Immature natural killer cell (primary cell): ENCODE results near the gene AK2. TPM values are rescaled to one million over a fixed set of nuclear protein-coding genes. Genes with fewer than 3 reads are reported as not detected.
A peak's percentile ranks its signal among the peaks of the same experiment; 100 is the strongest.
"Not testable (repeated sequence)": the region's sequence is repeated elsewhere in the genome, so short reads cannot be mapped to it uniquely, and the experiment has no call there.

ENCODE experiments used
- DNase-seq, 3 donors: peaks; one replicate each; pipeline ENCODE4 v3.0.0; 2022; ENCODE audit warnings: mixed read lengths in 1 of 3
- H3K27ac Mint-ChIP-seq, 6 donors: one replicate each; pipeline ENCODE4 v1.8.0; 2020; ENCODE audit warnings: mixed read lengths in 6 of 6, mild to moderate bottlenecking in 5 of 6, inconsistent platforms in 4 of 6, moderate library complexity in 3 of 6
- H3K27me3 Mint-ChIP-seq, 3 donors: one replicate each; pipeline ENCODE4 v1.8.0; 2020 to 2021; ENCODE audit warnings: low read depth in 3 of 3, mild to moderate bottlenecking in 3 of 3, mixed read lengths in 3 of 3, moderate library complexity in 3 of 3, inconsistent platforms in 1 of 3
- H3K36me3 Mint-ChIP-seq, 3 donors: one replicate each; pipeline ENCODE4 v1.8.0; 2020; ENCODE audit warnings: mixed read lengths in 3 of 3, inconsistent platforms in 2 of 3, mild to moderate bottlenecking in 2 of 3
- H3K4me1 Mint-ChIP-seq, 2 donors: one replicate each; pipeline ENCODE4 v1.8.0; 2020; ENCODE audit warnings: inconsistent platforms in 2 of 2, mild to moderate bottlenecking in 2 of 2, mixed read lengths in 2 of 2, moderate library complexity in 1 of 2
- H3K4me3 Mint-ChIP-seq, 5 donors: one replicate each; pipeline ENCODE4 v1.8.0; 2020; ENCODE audit warnings: mild to moderate bottlenecking in 5 of 5, mixed read lengths in 5 of 5, inconsistent platforms in 3 of 5, moderate library complexity in 3 of 5
- H3K9me3 Mint-ChIP-seq, 6 donors: one replicate each; pipeline ENCODE4 v1.8.0; 2020; ENCODE audit warnings: mild to moderate bottlenecking in 6 of 6, mixed read lengths in 6 of 6, inconsistent platforms in 4 of 6, moderate library complexity in 3 of 6
- polyA plus RNA-seq, 3 donors: library from polyadenylated mRNA; unstranded; fragments of 300-500 nt; fragmentation: Illumina TruSeq; gene quantifications; one replicate each; pipeline ENCODE4 v1.2.3, GENCODE V29; 2021

AK2 gene
- polyA plus RNA-seq, 3 donors from 2014 or later = 138 to 174 (median 143) TPM

DNA sequence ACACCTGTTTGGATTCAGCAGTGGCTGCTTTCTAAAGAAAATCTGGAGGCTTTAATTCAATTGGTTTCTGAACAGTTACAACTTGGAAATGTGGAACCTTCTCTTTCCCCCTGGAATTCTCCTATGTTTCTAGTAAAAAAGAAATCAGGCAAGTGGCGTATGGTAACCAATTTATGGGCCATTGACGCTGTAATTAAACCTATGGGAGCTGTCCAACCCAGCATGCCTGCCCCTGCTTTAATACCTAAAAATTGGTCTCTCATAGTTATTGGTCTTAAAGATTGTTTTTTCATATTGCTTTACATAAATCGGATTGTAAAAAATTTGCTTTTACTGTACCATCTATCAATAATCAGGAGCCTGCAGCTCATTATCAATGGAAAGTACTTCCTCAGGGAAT lies 29.8 kb upstream of the AK2 start:
- H3K27me3 Mint-ChIP-seq, H3K27ac Mint-ChIP-seq, H3K4me3 Mint-ChIP-seq, H3K4me1 Mint-ChIP-seq, DNase-seq: not testable (repeated sequence)
- peaks cover 21 to 62% (median 52%) of the 10 kb centered on the region in 6 donors for H3K9me3 Mint-ChIP-seq
- peaks cover 26 to 37% (median 31%) of the 10 kb centered on the region in 3 donors for H3K36me3 Mint-ChIP-seq

DNA sequence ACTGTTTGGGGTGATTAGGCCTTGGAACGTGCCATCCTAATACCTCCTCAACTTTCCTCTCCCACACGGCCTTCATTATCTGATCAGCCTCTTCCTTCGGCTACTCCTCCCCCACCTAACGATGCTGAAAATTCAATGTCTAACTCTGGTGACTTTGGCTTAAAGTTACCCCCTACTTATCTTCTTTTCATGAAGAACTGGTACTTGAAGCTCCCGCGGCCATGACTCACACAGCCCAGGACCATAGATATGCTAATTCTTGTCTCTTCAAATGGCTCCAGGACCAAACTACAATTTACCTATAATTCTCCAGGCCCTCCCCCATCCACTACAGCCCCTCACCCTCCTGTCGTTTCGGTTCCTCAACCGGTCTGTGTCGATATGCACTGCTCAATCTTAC lies 28.6 kb upstream of the AK2 start:
- H3K27me3 Mint-ChIP-seq = peaks cover 5 to 7% (median 6%) of the 10 kb centered on the region in 3 donors
- peaks cover 21 to 64% (median 53%) of the 10 kb centered on the region in 6 donors for H3K9me3 Mint-ChIP-seq
- peak overlapping the region in 1 of 5 donors; percentile 15 for H3K4me3 Mint-ChIP-seq
- H3K27ac Mint-ChIP-seq = no peak overlapping the region
- no peak for DNase-seq
- peaks cover 26 to 37% (median 31%) of the 10 kb centered on the region in 3 donors for H3K36me3 Mint-ChIP-seq
- H3K4me1 Mint-ChIP-seq = no peaks in the 10 kb centered on the region

DNA sequence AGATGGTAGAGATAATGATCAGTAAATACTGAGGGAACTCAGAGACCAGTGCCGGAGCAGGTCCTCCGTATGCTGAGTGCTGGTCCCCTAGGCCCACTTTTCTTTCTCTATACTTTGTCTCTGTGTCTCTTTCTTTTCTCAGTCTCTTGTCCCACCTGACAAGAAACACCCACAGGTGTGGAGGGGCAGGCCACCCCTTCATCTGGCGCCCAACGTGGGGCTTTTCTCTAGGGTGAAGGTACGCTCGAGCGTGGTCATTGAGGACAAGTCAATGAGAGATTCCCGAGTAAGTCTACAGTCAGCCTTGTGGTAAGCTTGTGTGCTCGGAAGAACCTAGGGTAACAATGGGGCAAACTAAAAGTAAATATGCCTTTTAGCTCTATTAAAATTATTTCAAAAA lies 27.6 kb upstream of the AK2 start:
- not testable (repeated sequence) for H3K27me3 Mint-ChIP-seq, H3K4me3 Mint-ChIP-seq, H3K4me1 Mint-ChIP-seq, H3K27ac Mint-ChIP-seq, DNase-seq
- Mint-ChIP-seq H3K36me3 (peaks cover 26 to 37% (median 31%) of the 10 kb centered on the region in 3 donors), H3K9me3 (peaks cover 21 to 64% (median 53%) of the 10 kb centered on the region in 6 donors)

DNA sequence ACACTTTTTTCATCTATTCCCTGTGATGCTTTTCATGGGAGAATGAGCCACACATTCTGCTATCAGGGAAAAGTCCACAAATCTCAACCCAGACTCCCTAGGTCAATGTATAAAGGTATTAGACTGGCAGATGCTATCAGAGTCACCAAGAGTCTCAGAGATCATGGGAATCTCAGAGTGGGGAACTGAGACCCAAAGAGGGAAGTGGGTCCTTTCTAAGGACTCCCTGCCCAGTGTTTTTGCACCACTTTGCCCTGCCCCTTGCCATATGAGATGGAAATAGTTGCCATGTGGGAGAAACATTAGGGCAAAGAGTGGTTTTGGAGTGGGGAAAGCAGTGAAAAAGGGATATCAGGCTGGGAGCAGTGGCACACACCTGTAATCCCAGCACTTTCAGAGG lies 25.2 kb upstream of the AK2 start:
- H3K4me3 Mint-ChIP-seq = no peak overlapping the region
- peaks cover 3 to 5% (median 4%) of the 10 kb centered on the region in 3 donors for H3K27me3 Mint-ChIP-seq
- H3K9me3 Mint-ChIP-seq = peaks cover 21 to 55% (median 51%) of the 10 kb centered on the region in 6 donors
- H3K4me1 Mint-ChIP-seq = no peaks in the 10 kb centered on the region
- H3K27ac Mint-ChIP-seq = no peak overlapping the region
- DNase-seq = no peak
- peaks cover 26 to 31% (median 29%) of the 10 kb centered on the region in 3 donors for H3K36me3 Mint-ChIP-seq

DNA sequence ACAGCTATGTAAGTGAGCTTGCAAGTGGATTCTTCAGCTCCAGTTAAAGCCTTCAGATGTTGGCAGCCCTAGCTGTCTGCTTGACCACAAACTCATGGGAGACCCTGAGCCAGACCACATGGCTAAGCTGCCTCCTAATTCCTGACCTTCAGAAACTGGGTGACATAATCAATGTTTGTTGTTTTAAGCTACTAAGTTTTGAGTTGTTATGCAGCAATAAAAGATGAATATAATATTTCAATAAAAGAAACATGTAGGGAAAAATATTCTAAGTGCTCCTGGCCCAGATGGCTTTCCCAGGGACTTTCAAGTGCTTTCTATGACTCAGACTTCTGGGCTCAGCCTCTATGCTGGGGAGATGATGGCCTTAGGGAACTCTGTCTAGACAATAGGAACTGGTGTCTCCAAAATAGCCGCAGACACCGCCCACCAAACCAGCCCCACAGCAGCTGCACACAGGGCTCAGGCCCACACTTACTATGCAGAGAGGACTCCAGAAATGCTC lies 23.9 kb upstream of the AK2 start:
- H3K4me3 Mint-ChIP-seq = no peak overlapping the region
- peaks cover 19 to 28% (median 26%) of the 10 kb centered on the region in 3 donors for H3K36me3 Mint-ChIP-seq
- no peak for DNase-seq
- H3K4me1 Mint-ChIP-seq = peaks cover 0 to under 1% of the 10 kb centered on the region in 2 donors
- peaks cover 3 to 5% (median 4%) of the 10 kb centered on the region in 3 donors for H3K27me3 Mint-ChIP-seq
- no peak overlapping the region for H3K27ac Mint-ChIP-seq
- H3K9me3 Mint-ChIP-seq = peaks cover 21 to 43% (median 40%) of the 10 kb centered on the region in 6 donors

DNA sequence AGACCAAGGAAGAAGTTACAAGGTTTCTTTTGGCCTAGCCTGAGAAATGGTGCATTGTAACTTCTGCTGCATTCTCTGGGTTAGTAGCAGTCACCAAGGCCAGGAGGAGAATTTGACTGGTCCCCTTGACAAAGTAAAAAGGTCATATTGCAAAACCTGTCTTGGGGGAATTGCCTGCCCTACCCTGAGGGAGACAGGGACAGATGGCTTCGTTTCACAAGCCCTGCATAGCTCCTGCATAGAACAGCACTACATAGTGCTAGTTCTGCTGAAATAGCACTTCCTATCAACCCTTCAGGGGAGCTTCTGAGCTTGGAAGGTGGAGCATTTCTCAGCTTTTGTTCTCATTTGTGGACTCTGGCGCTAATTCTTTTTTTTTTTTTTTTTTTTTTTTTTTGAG lies 20.4 kb upstream of the AK2 start:
- H3K27me3 Mint-ChIP-seq = peaks cover 0 to 5% (median 2%) of the 10 kb centered on the region in 3 donors
- H3K9me3 Mint-ChIP-seq = peaks cover 3 to 8% (median 6%) of the 10 kb centered on the region in 6 donors
- peaks cover 3 to 5% (median 4%) of the 10 kb centered on the region in 3 donors for H3K36me3 Mint-ChIP-seq
- no peak overlapping the region for H3K4me3 Mint-ChIP-seq
- peaks cover 4 to 8% of the 10 kb centered on the region in 2 donors for H3K4me1 Mint-ChIP-seq
- no peak for DNase-seq
- H3K27ac Mint-ChIP-seq = no peak overlapping the region

DNA sequence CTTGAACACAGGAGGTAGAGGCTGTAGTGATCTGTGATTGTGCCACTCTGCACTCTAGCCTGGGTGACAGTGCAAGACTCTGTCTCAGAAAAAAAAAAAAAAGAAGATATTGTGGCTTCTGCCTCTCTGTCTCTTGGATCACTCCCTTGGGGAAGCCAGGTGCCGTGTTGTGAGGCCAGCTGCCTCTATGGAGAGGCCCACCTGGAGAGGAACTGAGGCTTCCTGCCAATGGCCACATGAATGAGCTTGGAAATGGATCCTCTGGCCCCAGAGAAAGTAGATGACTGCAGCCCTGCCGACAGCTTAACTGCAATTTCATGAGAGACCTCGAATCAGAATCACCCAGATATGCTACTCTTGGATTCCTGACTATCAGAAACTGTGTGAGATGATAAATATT lies 19.7 kb upstream of the AK2 start:
- H3K27ac Mint-ChIP-seq = no peak overlapping the region
- H3K4me1 Mint-ChIP-seq = peaks cover 4 to 8% of the 10 kb centered on the region in 2 donors
- H3K9me3 Mint-ChIP-seq = peaks cover 0 to 1% (median under 1%) of the 10 kb centered on the region in 6 donors
- DNase-seq = no peak
- peaks cover 0 to 2% (median 2%) of the 10 kb centered on the region in 3 donors for H3K27me3 Mint-ChIP-seq
- H3K36me3 Mint-ChIP-seq = no peaks in the 10 kb centered on the region
- no peak overlapping the region for H3K4me3 Mint-ChIP-seq

DNA sequence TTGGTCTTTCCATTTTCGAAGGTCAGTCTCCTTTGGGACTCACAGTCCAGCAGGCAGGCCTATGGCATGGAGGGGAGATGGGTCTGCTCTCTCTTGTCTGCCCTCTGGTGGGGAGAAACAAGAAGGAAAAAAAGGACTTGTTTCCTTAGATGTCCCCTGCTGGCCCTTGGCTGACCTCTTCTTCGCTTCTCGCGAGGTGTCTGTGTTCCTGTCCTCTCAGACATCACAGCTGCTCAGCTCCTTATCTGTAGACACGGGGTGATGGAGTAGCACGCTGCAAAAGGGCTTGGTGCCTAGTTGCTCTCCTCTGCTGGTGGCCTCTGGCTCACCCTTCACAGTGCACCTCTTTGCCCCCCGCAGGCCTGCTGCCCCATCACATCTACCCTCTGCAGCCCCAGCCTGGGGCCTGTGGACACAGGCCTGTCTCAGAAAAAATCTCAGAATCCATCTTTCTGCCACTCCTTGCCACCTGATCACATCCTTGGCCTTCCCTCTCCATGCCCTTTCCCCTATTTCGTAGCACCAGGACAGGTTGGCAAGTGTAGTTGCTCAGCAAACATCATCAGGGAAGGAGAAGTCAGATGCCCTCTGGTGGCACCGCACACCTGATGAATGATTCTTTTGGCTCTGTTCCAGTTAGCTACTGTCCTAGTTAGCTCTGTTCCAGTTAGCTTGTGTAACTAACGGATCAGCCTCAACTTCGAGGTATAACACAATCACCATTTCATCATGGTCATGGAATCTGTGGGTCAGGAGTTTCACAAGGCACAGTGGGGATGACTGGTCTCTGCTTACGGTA lies 18.7 kb upstream of the AK2 start:
- Mint-ChIP-seq H3K4me1 (peaks cover 4 to 11% of the 10 kb centered on the region in 2 donors), H3K9me3 (no peaks in the 10 kb centered on the region), H3K4me3 (no peak overlapping the region), H3K36me3 (no peaks in the 10 kb centered on the region), H3K27ac (peak overlapping the region in 1 of 6 donors; percentile 72), H3K27me3 (peaks cover 0 to 2% (median 2%) of the 10 kb centered on the region in 3 donors)
- DNase-seq = peak; percentile 50 to 62 (median 57)

DNA sequence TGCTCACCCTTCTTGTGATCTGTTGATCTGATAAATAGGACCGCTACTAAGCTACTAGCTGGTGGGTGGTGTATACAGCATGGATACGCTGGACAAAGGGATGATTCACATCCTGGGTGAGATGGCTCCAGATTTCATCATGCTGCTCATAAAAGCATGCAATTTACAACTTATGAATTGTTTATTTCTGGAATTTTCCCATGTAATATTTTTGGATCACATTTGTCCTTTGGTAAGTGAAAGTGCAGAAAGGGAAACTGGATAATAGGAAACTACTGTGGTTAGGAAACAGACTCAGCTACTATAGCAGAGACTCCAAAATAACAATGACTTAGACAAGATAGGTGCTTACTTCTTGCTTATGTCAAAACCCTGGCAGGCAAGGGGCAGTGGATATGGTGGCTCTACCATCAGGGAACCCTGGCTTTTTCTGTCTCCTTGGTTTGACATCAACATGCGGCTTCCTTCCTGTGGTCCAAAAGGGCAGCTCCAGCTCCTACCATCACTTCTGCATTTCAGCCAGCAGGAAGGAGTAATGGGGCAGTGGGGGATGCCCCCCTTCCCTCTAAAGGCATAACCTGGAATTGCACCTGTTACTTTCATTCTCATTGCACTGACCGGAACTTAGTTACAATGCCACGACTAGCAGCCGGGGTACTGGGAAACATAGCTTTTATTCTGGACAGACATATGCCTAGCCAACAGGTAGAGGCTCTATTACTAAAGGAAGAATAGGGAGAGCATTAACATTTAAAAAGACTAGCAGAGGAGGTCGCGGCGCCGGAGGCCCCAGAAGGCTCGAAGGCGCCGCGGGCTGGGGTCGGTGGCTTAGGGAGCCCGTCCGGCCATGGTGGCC lies 13.8 kb upstream of the AK2 start:
- peaks cover 0 to 10% (median 6%) of the 10 kb centered on the region in 3 donors for H3K27me3 Mint-ChIP-seq
- no peak overlapping the region for H3K4me3 Mint-ChIP-seq
- peaks cover 14 to 26% of the 10 kb centered on the region in 2 donors for H3K4me1 Mint-ChIP-seq
- H3K27ac Mint-ChIP-seq = peak overlapping the region in 1 of 6 donors; percentile 37
- H3K9me3 Mint-ChIP-seq = no peaks in the 10 kb centered on the region
- H3K36me3 Mint-ChIP-seq = no peaks in the 10 kb centered on the region
- peak in 1 of 3 donors; percentile 6 for DNase-seq

DNA sequence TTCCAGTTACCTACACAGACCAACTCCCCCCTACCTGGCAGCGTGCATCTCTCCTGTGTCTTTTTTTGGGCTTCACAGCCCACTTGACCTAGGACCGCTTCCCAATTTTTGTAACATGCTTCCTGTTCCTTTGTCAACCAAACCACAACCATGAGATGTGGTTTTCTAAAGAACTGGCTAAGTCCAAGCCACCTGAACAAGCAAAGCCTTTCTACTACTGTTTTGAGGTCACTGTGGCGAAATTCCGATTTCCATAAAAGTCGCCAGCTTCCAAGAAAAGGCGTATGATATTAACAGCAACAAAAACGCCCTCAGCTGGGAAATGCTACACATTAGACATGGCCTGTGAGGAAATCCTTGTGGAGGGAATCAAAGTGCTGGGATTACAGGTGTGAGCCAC lies 12.7 kb upstream of the AK2 start:
- peaks cover 19 to 31% of the 10 kb centered on the region in 2 donors for H3K4me1 Mint-ChIP-seq
- peaks cover 0 to 9% (median 6%) of the 10 kb centered on the region in 3 donors for H3K27me3 Mint-ChIP-seq
- no peaks in the 10 kb centered on the region for H3K36me3 Mint-ChIP-seq
- H3K9me3 Mint-ChIP-seq = no peaks in the 10 kb centered on the region
- H3K4me3 Mint-ChIP-seq = no peak overlapping the region
- peak overlapping the region in 2 of 6 donors; percentile 27 to 40 for H3K27ac Mint-ChIP-seq
- DNase-seq = no peak

DNA sequence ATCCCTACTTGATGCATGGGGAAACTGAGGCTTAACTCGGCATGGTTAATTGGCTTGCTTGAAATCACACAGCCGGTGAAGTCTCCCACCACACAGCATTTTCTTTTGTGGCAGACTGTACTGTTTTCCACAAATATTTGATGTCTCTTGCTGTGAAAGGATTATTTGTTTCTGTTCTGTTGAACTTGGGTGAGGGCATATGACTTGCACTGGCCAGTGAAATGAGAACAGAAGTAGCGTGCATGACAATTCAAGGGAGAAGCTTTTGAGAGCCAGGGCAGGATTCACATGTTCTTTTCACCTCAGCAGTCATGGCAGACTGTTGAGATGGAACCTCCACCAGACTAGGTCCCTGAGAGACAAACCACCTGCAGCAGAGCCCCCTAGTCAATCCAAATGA lies 11.7 kb upstream of the AK2 start:
- peaks cover 19 to 32% of the 10 kb centered on the region in 2 donors for H3K4me1 Mint-ChIP-seq
- no peak overlapping the region for H3K4me3 Mint-ChIP-seq
- H3K27me3 Mint-ChIP-seq = peaks cover 0 to 9% (median 6%) of the 10 kb centered on the region in 3 donors
- H3K27ac Mint-ChIP-seq = peak overlapping the region in 2 of 6 donors; percentile 62 to 92
- DNase-seq = no peak
- no peaks in the 10 kb centered on the region for H3K36me3 Mint-ChIP-seq
- no peaks in the 10 kb centered on the region for H3K9me3 Mint-ChIP-seq

DNA sequence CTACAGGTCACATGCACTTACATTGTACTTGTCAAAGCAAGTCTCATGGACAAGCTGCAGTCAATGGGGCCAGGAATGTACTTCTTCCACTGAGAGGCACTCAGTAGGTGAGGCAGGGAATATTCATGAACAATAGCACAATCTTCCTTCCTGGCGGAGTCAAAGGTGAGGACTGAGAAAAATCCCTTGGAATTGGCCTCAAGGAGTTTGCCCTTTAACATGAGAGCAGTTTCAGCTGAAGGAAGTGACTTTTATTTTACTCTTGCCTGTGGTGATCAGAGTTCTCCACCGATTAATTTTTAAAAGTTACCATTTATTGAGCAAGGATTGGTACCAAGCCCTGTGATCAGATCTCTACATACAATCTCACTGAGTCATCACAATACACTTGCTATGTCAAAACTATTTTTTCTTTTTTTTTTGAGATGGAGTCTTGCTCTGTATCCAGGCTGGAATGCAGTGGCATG lies 11.2 kb upstream of the AK2 start:
- Mint-ChIP-seq H3K4me1 (peaks cover 19 to 32% of the 10 kb centered on the region in 2 donors), H3K9me3 (no peaks in the 10 kb centered on the region), H3K27ac (peak overlapping the region in 3 of 6 donors; percentile 28 to 92 (median 60)), H3K36me3 (no peaks in the 10 kb centered on the region), H3K27me3 (peaks cover 0 to 9% (median 6%) of the 10 kb centered on the region in 3 donors), H3K4me3 (no peak overlapping the region)
- no peak for DNase-seq

DNA sequence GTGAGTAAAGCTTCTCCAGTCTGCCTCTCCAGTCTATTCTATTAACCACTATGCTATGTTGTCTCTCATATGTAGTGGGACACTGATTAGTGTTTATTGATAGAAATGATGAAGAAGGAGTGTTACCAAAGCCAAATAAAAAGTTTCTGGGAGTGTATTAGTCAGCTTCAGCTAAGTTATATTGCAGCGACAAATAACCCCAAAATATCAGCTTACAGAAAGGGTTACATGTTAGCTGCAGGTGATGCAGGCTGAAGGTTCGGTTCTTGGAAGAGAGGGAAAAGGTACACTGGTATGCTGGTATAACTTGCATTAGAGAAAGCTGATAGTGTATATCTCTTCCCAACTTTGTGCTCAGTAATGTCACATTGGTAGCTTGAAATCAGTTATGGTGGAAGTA lies 10.6 kb upstream of the AK2 start:
- peaks cover 0 to 9% (median 6%) of the 10 kb centered on the region in 3 donors for H3K27me3 Mint-ChIP-seq
- no peaks in the 10 kb centered on the region for H3K9me3 Mint-ChIP-seq
- H3K27ac Mint-ChIP-seq = peak overlapping the region in 5 of 6 donors; percentile 34 to 92 (median 73)
- H3K4me1 Mint-ChIP-seq = peaks cover 19 to 32% of the 10 kb centered on the region in 2 donors
- no peaks in the 10 kb centered on the region for H3K36me3 Mint-ChIP-seq
- peak overlapping the region in 1 of 5 donors; percentile 55 for H3K4me3 Mint-ChIP-seq
- DNase-seq = no peak
